ENCODE measurements around the gene CFD.

DNA sequence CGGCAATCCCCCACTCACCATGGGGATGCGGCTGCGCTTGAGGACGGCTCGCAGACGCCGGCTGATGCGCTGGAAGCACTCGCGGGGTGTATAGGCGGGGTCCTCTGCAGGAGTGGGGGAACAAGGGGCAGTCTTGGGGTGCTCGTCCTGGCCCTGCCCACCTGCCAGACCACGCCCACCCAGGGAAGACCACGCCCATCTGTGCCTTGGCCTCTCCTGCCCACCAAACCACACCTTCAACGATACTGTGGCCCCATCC lies 40.5 kb downstream of the CFD start:
- TF ChIP-seq, protein P1, sequence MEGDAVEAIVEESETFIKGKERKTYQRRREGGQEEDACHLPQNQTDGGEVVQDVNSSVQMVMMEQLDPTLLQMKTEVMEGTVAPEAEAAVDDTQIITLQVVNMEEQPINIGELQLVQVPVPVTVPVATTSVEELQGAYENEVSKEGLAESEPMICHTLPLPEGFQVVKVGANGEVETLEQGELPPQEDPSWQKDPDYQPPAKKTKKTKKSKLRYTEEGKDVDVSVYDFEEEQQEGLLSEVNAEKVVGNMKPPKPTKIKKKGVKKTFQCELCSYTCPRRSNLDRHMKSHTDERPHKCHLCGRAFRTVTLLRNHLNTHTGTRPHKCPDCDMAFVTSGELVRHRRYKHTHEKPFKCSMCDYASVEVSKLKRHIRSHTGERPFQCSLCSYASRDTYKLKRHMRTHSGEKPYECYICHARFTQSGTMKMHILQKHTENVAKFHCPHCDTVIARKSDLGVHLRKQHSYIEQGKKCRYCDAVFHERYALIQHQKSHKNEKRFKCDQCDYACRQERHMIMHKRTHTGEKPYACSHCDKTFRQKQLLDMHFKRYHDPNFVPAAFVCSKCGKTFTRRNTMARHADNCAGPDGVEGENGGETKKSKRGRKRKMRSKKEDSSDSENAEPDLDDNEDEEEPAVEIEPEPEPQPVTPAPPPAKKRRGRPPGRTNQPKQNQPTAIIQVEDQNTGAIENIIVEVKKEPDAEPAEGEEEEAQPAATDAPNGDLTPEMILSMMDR (IDR thresholded peaks at IDR 0.05), result no peak
- TF ChIP-seq POLR2A (IDR thresholded peaks at IDR 0.05), result no peak
